Chondrocyte (in vitro differentiated cells): ENCODE results near the gene TBCE. TPM values are rescaled to one million over a fixed set of nuclear protein-coding genes. Genes with fewer than 3 reads are reported as not detected.
"Not testable (repeated sequence)": the region's sequence is repeated elsewhere in the genome, so short reads cannot be mapped to it uniquely, and the experiment has no call there.

Experiments
- DNase-seq: peaks from one replicate; pipeline ENCODE4 v3.0.0; 2021; ENCODE audit warnings: mixed read lengths, low spot score
- H3K27ac Mint-ChIP-seq: one replicate; pipeline ENCODE4 v1.8.0; 2021; ENCODE audit warnings: mild to moderate bottlenecking, moderate library complexity, mixed read lengths; ENCODE audit not compliant: unreplicated experiment
- H3K27me3 Mint-ChIP-seq: 2 replicates; pipeline ENCODE4 v1.8.0; 2021; ENCODE audit warnings: low read depth, mixed read lengths
- H3K36me3 Mint-ChIP-seq: 2 replicates; pipeline ENCODE4 v1.8.0; 2021; ENCODE audit warnings: low read depth, mixed read lengths
- H3K4me1 Mint-ChIP-seq: 2 replicates; pipeline ENCODE4 v1.8.0; 2021; ENCODE audit warnings: low read depth, mild to moderate bottlenecking, mixed read lengths
- H3K4me3 Mint-ChIP-seq: one replicate; pipeline ENCODE4 v1.8.0; 2021; ENCODE audit warnings: mild to moderate bottlenecking, moderate library complexity, mixed read lengths; ENCODE audit not compliant: unreplicated experiment
- H3K9me3 Mint-ChIP-seq: 2 replicates; pipeline ENCODE4 v1.8.0; 2021; ENCODE audit warnings: low read depth, mixed read lengths
- total RNA-seq: library from RNA; stranded (reverse); gene quantifications from 3 replicates; pipeline ENCODE4 v1.2.1, GENCODE V29; 2021
- TF ChIP-seq, protein P1 (sequence below): fragments of 200-600 bp; sonication (generic); IDR thresholded peaks from 2 replicates; pipeline ENCODE4 v1.5.0; 2021; ENCODE audit warnings: antibody characterized with exemption, mild to moderate bottlenecking, moderate library complexity

TBCE gene
- total RNA-seq, 1 donor from 2014 or later: 23.2 TPM

DNA sequence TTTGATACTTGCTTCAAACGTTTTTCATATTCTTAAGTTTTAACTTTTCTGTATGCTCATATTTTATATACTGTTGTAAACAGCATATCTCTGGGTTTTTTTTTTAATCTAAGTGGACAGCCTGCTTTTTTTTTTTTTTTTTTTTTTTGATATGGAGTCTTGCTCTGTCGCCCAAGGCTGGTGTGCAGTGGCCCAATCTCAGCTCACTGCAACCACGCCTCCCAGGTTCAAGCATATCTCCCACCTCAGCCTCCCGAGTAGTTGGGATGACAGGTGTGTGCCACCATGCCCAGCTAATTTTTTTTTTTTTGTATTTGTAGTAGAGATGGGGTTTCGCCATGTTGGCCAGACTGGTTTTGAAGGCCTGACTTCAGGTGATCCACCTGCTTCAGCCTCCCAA lies 1.2 kb downstream of the TBCE start:
- Mint-ChIP-seq H3K36me3 (no peaks in the 10 kb centered on the region), H3K27me3 (no peaks in the 10 kb centered on the region), H3K4me1 (peaks cover 32% of the 10 kb centered on the region), H3K9me3 (no peaks in the 10 kb centered on the region), H3K4me3 (peak overlapping the region; percentile 95), H3K27ac (peak overlapping the region; percentile 97)
- TF ChIP-seq, protein P1, sequence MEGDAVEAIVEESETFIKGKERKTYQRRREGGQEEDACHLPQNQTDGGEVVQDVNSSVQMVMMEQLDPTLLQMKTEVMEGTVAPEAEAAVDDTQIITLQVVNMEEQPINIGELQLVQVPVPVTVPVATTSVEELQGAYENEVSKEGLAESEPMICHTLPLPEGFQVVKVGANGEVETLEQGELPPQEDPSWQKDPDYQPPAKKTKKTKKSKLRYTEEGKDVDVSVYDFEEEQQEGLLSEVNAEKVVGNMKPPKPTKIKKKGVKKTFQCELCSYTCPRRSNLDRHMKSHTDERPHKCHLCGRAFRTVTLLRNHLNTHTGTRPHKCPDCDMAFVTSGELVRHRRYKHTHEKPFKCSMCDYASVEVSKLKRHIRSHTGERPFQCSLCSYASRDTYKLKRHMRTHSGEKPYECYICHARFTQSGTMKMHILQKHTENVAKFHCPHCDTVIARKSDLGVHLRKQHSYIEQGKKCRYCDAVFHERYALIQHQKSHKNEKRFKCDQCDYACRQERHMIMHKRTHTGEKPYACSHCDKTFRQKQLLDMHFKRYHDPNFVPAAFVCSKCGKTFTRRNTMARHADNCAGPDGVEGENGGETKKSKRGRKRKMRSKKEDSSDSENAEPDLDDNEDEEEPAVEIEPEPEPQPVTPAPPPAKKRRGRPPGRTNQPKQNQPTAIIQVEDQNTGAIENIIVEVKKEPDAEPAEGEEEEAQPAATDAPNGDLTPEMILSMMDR: no peak
- DNase-seq: no peak

DNA sequence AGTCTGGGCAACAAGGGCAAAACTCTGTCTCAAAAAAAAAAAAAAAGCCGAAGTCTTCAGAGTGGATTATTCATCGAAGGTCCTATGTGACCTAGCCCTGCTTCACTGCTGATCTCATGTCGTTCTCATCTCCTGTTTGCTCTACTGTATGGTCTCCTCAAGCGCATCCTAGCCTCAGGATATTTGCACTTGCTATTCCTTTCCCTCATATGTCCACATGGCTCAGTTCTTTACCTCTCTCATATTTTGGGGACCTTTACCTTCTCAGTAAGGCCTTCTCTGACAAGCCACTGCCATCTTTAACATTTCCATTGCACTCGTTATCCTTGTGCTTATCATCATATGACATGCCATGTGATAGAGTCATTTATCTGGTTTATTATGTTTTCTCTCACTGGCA lies 2.6 kb downstream of the TBCE start:
- Mint-ChIP-seq H3K4me1 (peaks cover 32% of the 10 kb centered on the region), H3K4me3 (no peak overlapping the region), H3K9me3 (no peaks in the 10 kb centered on the region), H3K36me3 (no peaks in the 10 kb centered on the region), H3K27me3 (no peaks in the 10 kb centered on the region), H3K27ac (no peak overlapping the region)
- TF ChIP-seq, protein P1: no peak
- no peak for DNase-seq

DNA sequence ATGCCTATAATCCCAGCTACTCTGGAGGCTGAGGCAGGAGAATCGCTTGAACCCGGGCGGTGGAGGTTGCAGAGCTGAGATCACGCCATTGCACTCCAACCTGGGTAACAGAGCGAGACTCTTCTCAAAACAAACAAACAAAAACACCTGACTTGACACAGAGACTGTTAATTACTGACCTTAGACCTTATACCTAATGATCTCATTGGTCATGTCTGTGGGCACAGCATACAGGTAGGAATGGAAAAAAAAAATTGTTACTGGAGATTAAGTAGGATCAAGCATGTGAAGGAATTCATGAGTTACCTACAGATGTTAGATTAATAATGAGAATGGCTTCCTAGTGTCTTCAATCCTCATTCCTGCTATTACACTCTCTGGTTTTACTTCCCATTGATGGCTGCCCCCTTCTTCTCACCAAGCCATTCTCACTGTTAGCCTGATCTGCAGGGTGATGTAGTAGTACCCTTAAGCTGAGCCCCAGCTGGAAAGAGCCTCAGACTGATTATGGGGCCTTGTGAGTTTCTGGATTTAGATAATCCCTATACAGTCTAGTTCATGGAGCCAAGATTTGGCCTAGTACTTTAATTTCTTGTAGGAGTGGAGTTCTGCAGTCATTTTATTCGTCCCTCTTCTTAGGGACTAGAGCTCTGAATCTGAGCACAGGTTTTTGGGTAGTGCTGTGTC lies 8.8 kb downstream of the TBCE start:
- H3K4me3 Mint-ChIP-seq: no peak overlapping the region
- H3K27me3 Mint-ChIP-seq: no peaks in the 10 kb centered on the region
- H3K27ac Mint-ChIP-seq: peak overlapping the region; percentile 1
- H3K4me1 Mint-ChIP-seq: no peaks in the 10 kb centered on the region
- DNase-seq: no peak
- TF ChIP-seq, protein P1: no peak
- no peaks in the 10 kb centered on the region for H3K9me3 Mint-ChIP-seq
- H3K36me3 Mint-ChIP-seq: peaks cover 5% of the 10 kb centered on the region

DNA sequence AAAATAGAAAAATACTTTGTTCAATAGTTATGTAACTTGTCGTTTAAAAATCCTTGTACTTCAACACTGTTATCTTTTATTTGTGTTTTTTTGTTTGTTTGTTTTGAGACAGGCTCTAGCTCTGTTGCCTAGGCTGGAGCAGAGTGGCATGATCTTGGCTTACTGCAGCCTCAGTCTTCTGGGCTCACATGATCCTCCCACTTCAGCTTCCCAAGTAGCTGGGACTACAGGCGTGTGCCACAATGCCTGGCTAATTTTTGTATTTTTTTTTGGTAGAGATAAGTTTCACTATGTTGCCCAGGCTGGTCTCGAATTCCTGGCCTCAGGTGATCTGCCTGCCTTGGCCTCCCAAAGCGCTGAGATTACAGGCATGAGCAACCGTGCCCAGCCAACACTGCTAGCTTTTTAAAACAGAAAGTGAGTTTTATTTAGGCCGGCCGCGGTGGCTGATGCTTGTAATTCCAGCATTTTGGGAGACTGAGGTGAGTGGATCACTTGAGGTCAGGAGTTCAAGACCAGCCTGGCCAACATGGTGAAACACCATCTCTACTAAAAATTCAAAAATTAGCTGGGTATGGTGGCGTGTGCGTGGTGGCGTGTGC lies 11.0 kb downstream of the TBCE start:
- not testable (repeated sequence) for H3K27ac Mint-ChIP-seq, H3K27me3 Mint-ChIP-seq, H3K4me1 Mint-ChIP-seq, H3K4me3 Mint-ChIP-seq, DNase-seq, H3K9me3 Mint-ChIP-seq, H3K36me3 Mint-ChIP-seq

DNA sequence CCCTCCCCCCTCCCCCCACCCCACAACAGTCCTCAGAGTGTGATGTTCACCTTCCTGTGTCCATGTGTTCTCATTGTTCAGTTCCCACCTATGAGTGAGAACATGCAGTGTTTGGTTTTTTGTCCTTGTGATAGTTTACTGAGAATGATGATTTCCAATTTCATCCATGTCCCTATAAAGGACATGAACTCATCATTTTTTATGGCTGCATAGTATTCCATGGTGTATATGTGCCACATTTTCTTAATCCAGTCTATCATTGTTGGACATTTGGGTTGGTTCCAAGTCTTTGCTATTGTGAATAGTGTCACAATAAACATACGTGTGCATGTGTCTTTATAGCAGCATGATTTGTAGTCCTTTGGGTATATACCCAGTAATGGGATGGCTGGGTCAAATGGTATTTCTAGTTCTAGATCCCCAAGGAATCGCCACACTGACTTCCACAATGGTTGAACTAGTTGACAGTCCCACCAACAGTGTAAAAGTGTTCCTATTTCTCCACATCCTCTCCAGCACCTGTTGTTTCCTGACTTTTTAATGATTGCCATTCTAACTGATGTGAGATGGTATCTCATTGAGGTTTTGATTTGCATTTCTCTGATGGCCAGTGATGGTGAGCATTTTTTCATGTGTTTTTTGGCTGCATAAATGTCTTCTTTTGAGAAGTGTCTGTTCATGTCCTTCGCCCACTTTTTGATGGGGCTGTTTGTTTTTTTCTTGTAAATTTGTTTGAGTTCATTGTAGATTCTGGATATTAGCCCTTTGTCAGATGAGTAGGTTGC lies 14.9 kb downstream of the TBCE start:
- H3K4me3 Mint-ChIP-seq, DNase-seq, H3K27ac Mint-ChIP-seq, H3K27me3 Mint-ChIP-seq, H3K36me3 Mint-ChIP-seq, H3K9me3 Mint-ChIP-seq, H3K4me1 Mint-ChIP-seq: not testable (repeated sequence)

DNA sequence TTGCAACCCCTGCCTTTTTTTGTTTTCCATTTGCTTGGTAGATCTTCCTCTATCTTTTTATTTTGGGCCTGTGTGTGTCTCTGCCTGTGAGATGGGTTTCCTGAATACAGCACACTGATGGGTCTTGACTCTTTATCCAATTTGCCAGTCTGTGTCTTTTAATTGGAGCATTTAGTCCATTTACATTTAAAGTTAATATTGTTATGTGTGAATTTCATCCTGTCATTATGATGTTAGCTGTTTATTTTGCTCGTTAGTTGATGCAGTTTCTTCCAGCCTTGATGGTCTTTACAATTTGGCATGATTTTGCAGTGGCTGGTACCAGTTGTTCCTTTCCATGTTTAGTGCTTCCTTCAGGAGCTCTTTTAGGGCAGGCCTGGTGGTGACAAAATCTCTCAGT lies 18.4 kb downstream of the TBCE start:
- DNase-seq, H3K4me1 Mint-ChIP-seq, H3K27ac Mint-ChIP-seq, H3K9me3 Mint-ChIP-seq, H3K4me3 Mint-ChIP-seq, H3K27me3 Mint-ChIP-seq: not testable (repeated sequence)
- H3K36me3 Mint-ChIP-seq: peaks cover 14% of the 10 kb centered on the region
